Bronchial epithelial cell (primary cell): Measurements from ENCODE around the gene CDK12. TPM values are rescaled to one million over a fixed set of nuclear protein-coding genes. Genes with fewer than 3 reads are reported as not detected.

Experiments
- DNase-seq: peaks from one replicate; pipeline ENCODE4 v3.0.0-alpha.2; 2010; ENCODE audit warnings: low read depth
- FAIRE-seq: peaks from 2 replicates; lab custom pipeline; 2011; peaks lifted over from hg19 to GRCh38; lab: Jason Lieb, UNC
- H3K27me3 ChIP-seq: 2 replicates; pipeline ENCODE4 v1.5.1; 2011; ENCODE audit warnings: low read length; ENCODE audit not compliant: control insufficient read depth, insufficient read depth
- H3K36me3 ChIP-seq: 2 replicates; pipeline ENCODE4 v1.5.1; 2011; ENCODE audit warnings: low read length; ENCODE audit not compliant: control insufficient read depth, insufficient read depth
- H3K4me3 ChIP-seq: 2 replicates; pipeline ENCODE4 v1.5.1; 2011; ENCODE audit warnings: mild to moderate bottlenecking, low read depth, low read length, control low read depth
- total RNA-seq: library from RNA; depleted of rRNA; stranded (reverse); fragments of >200 nt; gene quantifications from 2 replicates; pipeline ENCODE4 v1.2.1, GENCODE V29; 2014
- TF ChIP-seq, protein P1 (sequence below): IDR thresholded peaks from 2 replicates; pipeline ENCODE4 v1.5.1; 2011; ENCODE audit warnings: mild to moderate bottlenecking, moderate library complexity, low read length, control low read depth, inconsistent platforms; ENCODE audit not compliant: insufficient read depth, severe bottlenecking

Gene CDK12
- total RNA-seq, 1 donor from 2014 or later = 19.7 TPM

DNA sequence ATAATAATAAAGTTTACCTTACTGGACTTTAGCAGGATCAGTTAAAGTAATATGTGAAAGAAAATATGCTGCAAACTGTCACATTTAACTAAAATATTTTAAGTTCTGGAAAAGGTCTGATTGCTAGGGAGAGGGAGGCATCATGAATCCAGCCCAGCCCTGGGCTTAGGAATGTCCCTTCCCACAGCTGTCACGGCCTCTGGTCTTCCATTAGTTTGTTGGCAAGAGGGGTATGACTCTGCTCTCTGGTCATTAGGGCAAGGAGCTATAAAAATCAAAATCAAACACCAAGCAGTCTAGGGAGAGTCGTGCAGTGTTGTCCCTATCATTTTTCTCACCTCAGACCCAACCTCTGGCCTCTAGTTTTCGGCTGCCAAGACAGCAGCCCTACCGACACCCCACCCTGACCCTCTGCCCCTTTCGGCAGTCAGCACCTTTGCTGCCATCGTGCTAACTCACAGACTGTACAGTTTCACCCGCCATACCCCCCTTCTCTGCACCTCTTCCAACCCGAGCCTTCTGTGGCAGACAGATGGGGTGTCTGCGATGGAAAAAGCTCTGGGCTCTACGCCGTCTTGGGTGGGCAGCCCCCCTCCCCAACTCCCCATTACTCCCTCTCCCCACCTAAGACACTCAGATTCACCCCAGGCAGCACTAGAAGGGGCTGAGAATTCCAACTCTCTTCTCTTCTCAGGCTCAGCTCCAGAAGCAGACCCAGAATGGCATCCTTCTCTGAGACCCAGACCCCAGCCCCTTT, 105.0 kb downstream of the CDK12 start:
- Histone ChIP-seq H3K4me3 (no peak overlapping the region), H3K36me3 (peaks cover 10% of the 10 kb centered on the region), H3K27me3 (no peaks in the 10 kb centered on the region)
- DNase-seq = no peak
- TF ChIP-seq, protein P1, sequence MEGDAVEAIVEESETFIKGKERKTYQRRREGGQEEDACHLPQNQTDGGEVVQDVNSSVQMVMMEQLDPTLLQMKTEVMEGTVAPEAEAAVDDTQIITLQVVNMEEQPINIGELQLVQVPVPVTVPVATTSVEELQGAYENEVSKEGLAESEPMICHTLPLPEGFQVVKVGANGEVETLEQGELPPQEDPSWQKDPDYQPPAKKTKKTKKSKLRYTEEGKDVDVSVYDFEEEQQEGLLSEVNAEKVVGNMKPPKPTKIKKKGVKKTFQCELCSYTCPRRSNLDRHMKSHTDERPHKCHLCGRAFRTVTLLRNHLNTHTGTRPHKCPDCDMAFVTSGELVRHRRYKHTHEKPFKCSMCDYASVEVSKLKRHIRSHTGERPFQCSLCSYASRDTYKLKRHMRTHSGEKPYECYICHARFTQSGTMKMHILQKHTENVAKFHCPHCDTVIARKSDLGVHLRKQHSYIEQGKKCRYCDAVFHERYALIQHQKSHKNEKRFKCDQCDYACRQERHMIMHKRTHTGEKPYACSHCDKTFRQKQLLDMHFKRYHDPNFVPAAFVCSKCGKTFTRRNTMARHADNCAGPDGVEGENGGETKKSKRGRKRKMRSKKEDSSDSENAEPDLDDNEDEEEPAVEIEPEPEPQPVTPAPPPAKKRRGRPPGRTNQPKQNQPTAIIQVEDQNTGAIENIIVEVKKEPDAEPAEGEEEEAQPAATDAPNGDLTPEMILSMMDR = no peak
- FAIRE-seq = no peak

DNA sequence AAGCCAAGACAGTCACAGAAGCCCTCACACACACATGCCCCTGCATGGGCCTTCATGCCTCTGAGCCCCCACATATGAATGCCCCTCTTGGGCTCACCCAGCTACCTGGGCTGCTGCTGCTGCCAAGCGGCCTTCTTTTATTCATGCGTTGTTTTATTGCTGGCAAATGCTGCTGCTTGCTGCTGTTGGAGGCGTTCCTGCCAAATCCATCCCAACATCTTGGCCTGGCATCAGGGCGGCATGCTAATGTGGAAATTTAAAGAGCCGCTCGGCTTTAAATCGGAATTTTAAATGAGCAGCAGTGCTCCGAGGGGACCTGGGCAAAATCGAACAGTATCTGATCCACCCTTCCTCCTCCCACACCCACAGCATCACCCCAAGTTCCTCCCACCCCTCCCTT, 107.4 kb downstream of the CDK12 start:
- FAIRE-seq (no peak), DNase-seq (no peak)
- TF ChIP-seq, protein P1 = no peak
- H3K27me3 ChIP-seq = no peaks in the 10 kb centered on the region
- peaks cover 9% of the 10 kb centered on the region for H3K36me3 ChIP-seq
- no peak overlapping the region for H3K4me3 ChIP-seq

DNA sequence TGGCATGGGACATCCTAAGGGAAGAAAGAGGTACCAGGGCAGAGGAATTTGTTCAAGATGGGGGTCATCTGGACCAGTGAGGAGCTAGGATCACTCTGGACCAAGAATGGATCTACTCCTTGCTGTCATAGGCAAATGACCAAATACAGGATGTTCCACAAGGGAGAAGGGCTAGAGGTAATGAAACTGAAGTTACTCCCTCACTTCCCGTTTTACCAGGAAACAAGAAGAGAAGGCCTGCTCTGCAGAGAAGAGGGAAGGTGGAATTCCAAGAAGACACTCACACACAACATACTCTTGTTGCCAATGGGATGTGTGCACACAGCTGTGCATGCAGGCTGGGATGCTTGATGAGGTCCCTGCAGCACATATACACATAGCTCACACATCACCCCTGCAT, 107.8 kb downstream of the CDK12 start:
- Histone ChIP-seq H3K4me3 (no peak overlapping the region), H3K27me3 (no peaks in the 10 kb centered on the region), H3K36me3 (peaks cover 9% of the 10 kb centered on the region)
- TF ChIP-seq, protein P1 = no peak
- FAIRE-seq = peak; percentile 70
- DNase-seq = no peak

DNA sequence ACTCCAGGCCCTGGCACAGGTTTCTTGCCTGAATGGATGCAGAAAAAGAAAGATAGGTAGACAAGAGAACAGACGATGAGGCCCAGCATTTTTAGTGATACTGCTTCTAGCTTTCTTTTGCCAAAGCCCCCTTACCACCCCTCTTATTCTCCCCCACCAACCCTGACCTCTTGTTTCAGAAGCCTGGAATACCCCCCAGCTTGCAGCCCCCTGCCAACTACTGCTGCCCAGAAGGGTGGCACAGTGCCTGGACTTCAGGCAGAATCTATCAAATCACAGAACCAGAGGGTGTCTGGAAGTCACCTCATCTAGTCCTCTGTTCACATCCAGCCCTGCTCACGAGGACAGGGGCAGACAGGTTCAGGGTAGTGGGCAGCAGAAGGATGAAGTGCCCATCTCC, 110.8 kb downstream of the CDK12 start:
- no peak overlapping the region for H3K4me3 ChIP-seq
- TF ChIP-seq, protein P1 = no peak
- DNase-seq (no peak), FAIRE-seq (no peak)
- H3K36me3 ChIP-seq = peaks cover 3% of the 10 kb centered on the region
- peaks cover 5% of the 10 kb centered on the region for H3K27me3 ChIP-seq

DNA sequence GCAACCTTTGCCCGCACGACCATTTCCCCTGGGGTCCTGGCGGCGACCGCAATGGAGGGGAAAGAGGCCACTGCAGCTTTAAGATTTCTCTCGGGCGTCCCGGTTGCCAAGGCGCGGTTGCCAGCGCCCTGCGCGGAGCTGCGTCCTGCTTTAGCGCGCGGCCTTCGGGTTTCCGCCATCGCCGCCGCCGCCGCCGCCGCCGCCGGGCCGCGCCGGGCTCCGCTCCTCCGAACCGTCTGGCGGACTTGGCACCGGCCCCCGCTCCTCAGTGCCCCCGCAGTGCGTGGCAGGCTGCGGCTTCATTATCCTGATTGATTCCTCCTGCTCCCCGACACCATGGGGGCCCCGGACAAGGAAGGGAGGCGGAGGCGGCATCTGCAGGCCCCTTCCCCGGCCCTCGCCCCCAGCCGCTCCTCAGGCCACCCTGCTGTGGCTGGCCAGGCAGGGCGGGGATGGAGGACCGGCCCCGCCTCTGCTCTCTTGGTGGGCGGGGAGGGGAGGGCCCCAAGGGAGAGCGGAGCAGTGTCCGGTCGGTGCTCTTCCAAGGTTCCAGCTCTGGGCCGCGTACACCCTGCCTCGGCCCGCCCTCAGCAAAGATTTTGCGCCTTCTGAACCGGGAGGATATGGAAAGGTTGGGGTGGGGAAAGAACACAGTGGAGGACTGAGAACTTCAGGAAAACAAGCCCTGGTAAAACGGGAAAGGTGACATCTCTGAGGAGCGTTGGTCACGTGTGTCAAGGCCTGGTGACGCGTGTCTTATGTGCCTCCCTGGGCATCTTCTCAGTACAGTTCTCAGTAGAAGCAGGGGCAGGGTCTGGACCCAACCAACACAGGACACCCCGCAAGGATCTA, 112.4 kb downstream of the CDK12 start:
- H3K27me3 ChIP-seq = peaks cover 5% of the 10 kb centered on the region
- peaks cover 2% of the 10 kb centered on the region for H3K36me3 ChIP-seq
- TF ChIP-seq, protein P1 = no peak
- DNase-seq (peak; percentile 45), FAIRE-seq (no peak)
- peak overlapping the region; percentile 52 for H3K4me3 ChIP-seq
